T-cell (primary cell): ENCODE results near the gene SNRPA1. TPM values are rescaled to one million over a fixed set of nuclear protein-coding genes. Genes with fewer than 3 reads are reported as not detected.
A peak's percentile ranks its signal among the peaks of the same experiment; 100 is the strongest.

Experiments used
- ATAC-seq, 4 experiments: fragments of 200-7000 bp in 3 of 4; fragments of 150-1000 bp in 1 of 4; cut with Tn5 transposase; replicated peaks in 1 of 4; 1 replicate in 3 of 4; 2 replicates in 1 of 4; pipeline ENCODE4 v1.10.0; 2021; ENCODE audit warnings: moderate library complexity in 3 of 4, mild to moderate bottlenecking in 2 of 4, moderate number of reproducible peaks in 1 of 4
- CTCF ChIA-PET, 2 donors: fragments of 300-600 bp; sonication (Branson Sonifier 250); formaldehyde crosslinking; loops; one replicate each; lab custom pipeline; 2022; ENCODE audit warnings: antibody characterized with exemption in 2 of 2; lab: Charles Lee
- POLR2A ChIA-PET, 2 donors: fragments of 300-600 bp; sonication (Branson Sonifier 250); formaldehyde crosslinking; loops; one replicate each; lab custom pipeline; 2022; ENCODE audit warnings: antibody characterized with exemption in 2 of 2; lab: Charles Lee
- DNase-seq, 35 experiments: peaks; one replicate each; pipeline versions ENCODE4 v3.0.0 to v3.0.0-alpha.2; 2013 to 2023
- H3K27ac ChIP-seq: one replicate; pipeline ENCODE4 v1.5.1; 2013; ENCODE audit warnings: low read length
- H3K27me3 ChIP-seq, 2 experiments: replicated peaks in 1 of 2; 1 replicate in 1 of 2; 2 replicates in 1 of 2; pipeline versions ENCODE4 v1.6.1 to v1.7.0; 2013; ENCODE audit warnings: low read length in 1 of 2, mixed read lengths in 1 of 2; ENCODE audit not compliant: control insufficient read depth in 2 of 2, insufficient read depth in 2 of 2; ENCODE audit errors: extremely low read depth in 1 of 2
- H3K36me3 ChIP-seq, 2 donors: 1 replicate in 1 of 2; 2 replicates in 1 of 2; pipeline versions ENCODE4 v1.6.1 to v1.7.0; 2013; ENCODE audit warnings: low read length in 1 of 2; ENCODE audit not compliant: control insufficient read depth in 2 of 2, insufficient read depth in 1 of 2; ENCODE audit errors: extremely low read depth in 1 of 2
- H3K4me1 ChIP-seq, 2 experiments: 1 replicate in 1 of 2; 2 replicates in 1 of 2; pipeline versions ENCODE4 v1.6.1 to v1.7.0; 2013; ENCODE audit warnings: low read length in 2 of 2, mixed read lengths in 1 of 2; ENCODE audit not compliant: insufficient read depth in 2 of 2, control insufficient read depth in 1 of 2; ENCODE audit errors: extremely low read depth in 1 of 2
- H3K4me3 ChIP-seq, 2 donors: 1 replicate in 1 of 2; 2 replicates in 1 of 2; pipeline versions ENCODE4 v1.5.1 to v1.7.0; 2013; ENCODE audit warnings: mild to moderate bottlenecking in 2 of 2, low read length in 1 of 2, moderate library complexity in 1 of 2; ENCODE audit not compliant: control insufficient read depth in 1 of 2; ENCODE audit errors: extremely low read depth in 1 of 2
- H3K9me3 ChIP-seq: 2 replicates; pipeline ENCODE4 v1.7.0; 2013
- H3K27ac Mint-ChIP-seq, 2 donors: one replicate each; pipeline ENCODE4 v1.8.0; 2020 to 2021; ENCODE audit warnings: mild to moderate bottlenecking in 2 of 2, mixed read lengths in 2 of 2
- H3K27me3 Mint-ChIP-seq, 2 donors: one replicate each; pipeline ENCODE4 v1.8.0; 2021 to 2022; ENCODE audit warnings: mixed read lengths in 2 of 2
- H3K36me3 Mint-ChIP-seq: one replicate; pipeline ENCODE4 v1.8.0; 2021; ENCODE audit warnings: mixed read lengths
- H3K4me1 Mint-ChIP-seq, 3 donors: one replicate each; pipeline ENCODE4 v1.8.0; 2020 to 2022; ENCODE audit warnings: mixed read lengths in 3 of 3, mild to moderate bottlenecking in 1 of 3
- H3K4me3 Mint-ChIP-seq, 3 donors: one replicate each; pipeline ENCODE4 v1.8.0; 2020 to 2022; ENCODE audit warnings: mild to moderate bottlenecking in 3 of 3, mixed read lengths in 3 of 3, moderate library complexity in 3 of 3
- H3K9me3 Mint-ChIP-seq, 3 donors: one replicate each; pipeline ENCODE4 v1.8.0; 2020 to 2022; ENCODE audit warnings: mixed read lengths in 3 of 3
- WGBS: methylation state at CpG from one replicate; pipeline ENCODE4 v1.1.5; 2013; ENCODE audit warnings: missing lambda C conversion rate; ENCODE audit not compliant: insufficient coverage; 5-methylcytosine and 5-hydroxymethylcytosine counted together
- total RNA-seq, 35 experiments: library from RNA in 6 of 35; stranded (reverse) in 6 of 35; fragments of 120-200 nt in 1 of 35; gene quantifications; one replicate each; pipeline versions ENCODE4 v1.2.1 to v1.2.4 and lab custom pipeline; 2013 to 2026

The SNRPA1 gene
- total RNA-seq, 5 donors from 2014 or later (not counting 1 experiment from before 2014, with no cell fraction given), result 77.0 to 199 (median 97.0) TPM

- ChIA-PET POLR2A (no interaction called here), CTCF (interaction anchor here in 1 of 2 donors (0.9 kb wide), 1 partner anchor 11 kb away, joined by 3 read pairs; no protein-coding TSS in a partner anchor)
- Mint-ChIP-seq H3K36me3 (no peaks in the 10 kb centered on the region), H3K4me1 (peaks cover 17 to 22% (median 20%) of the 10 kb centered on the region in 3 donors), H3K27ac (no peak overlapping the region), H3K27me3 (peaks cover 0 to 14% of the 10 kb centered on the region in 2 donors), H3K4me3 (no peak overlapping the region), H3K9me3 (no peaks in the 10 kb centered on the region)
- Histone ChIP-seq H3K27ac (no peak overlapping the region), H3K4me1 (peaks cover 6 to 14% of the 10 kb centered on the region in 2 experiments), H3K27me3 (peaks cover 0 to 5% of the 10 kb centered on the region in 2 experiments), H3K9me3 (no peaks in the 10 kb centered on the region), H3K4me3 (no peak overlapping the region), H3K36me3 (no peaks in the 10 kb centered on the region)
- WGBS, result no CpG with 5 or more reads among the region's 5 CpGs
- ATAC-seq (no peak), DNase-seq (no peak)
Measured at GRCh38 chr15:101255051-101255395, 40.0 kb downstream of the SNRPA1 start.

GRCh38 chr15:101254157-101255050 is 40.6 kb downstream of the SNRPA1 start:
- no peaks in the 10 kb centered on the region for H3K9me3 Mint-ChIP-seq

GRCh38 chr15:101252836-101253235 is 42.2 kb downstream of the SNRPA1 start:
- WGBS, result 0% methylated on average over 1 of the region's 3 CpGs
- CTCF ChIA-PET, result interaction anchor here (0.7 to 1.4 kb wide), 3 partner anchors 10 to 233 kb away, joined by 3 to 8 read pairs (median 5); no protein-coding TSS in a partner anchor
- H3K27ac Mint-ChIP-seq, result peak overlapping the region in 1 of 2 donors; percentile 89
- no peak for DNase-seq
- peaks cover 30 to 36% (median 34%) of the 10 kb centered on the region in 3 donors for H3K4me1 Mint-ChIP-seq
- peaks cover 6 to 23% of the 10 kb centered on the region in 2 experiments for H3K4me1 ChIP-seq
- no peaks in the 10 kb centered on the region for H3K9me3 ChIP-seq
- H3K27ac ChIP-seq, result no peak overlapping the region
- H3K27me3 ChIP-seq, result no peaks in the 10 kb centered on the region
- no peaks in the 10 kb centered on the region for H3K36me3 ChIP-seq
- no peak for ATAC-seq
- no peaks in the 10 kb centered on the region for H3K9me3 Mint-ChIP-seq
- POLR2A ChIA-PET, result interaction anchor here in 1 of 2 donors (1.1 kb wide), 1 partner anchor 10 kb away, joined by 5 read pairs; no protein-coding TSS in a partner anchor
- H3K4me3 ChIP-seq, result peak overlapping the region; percentile 59 to 76
- H3K27me3 Mint-ChIP-seq, result peaks cover 0 to 1% of the 10 kb centered on the region in 2 donors
- H3K4me3 Mint-ChIP-seq, result peak overlapping the region; percentile 92 to 93 (median 93)
- no peaks in the 10 kb centered on the region for H3K36me3 Mint-ChIP-seq

More at GRCh38 chr15:101254157-101255050, 40.6 kb downstream of the SNRPA1 start:
- Mint-ChIP-seq H3K36me3 (no peaks in the 10 kb centered on the region), H3K27ac (no peak overlapping the region), H3K27me3 (peaks cover 0 to 10% of the 10 kb centered on the region in 2 donors), H3K4me3 (no peak overlapping the region), H3K4me1 (peaks cover 23 to 27% (median 26%) of the 10 kb centered on the region in 3 donors)
- Histone ChIP-seq H3K27ac (no peak overlapping the region), H3K36me3 (no peaks in the 10 kb centered on the region), H3K9me3 (no peaks in the 10 kb centered on the region), H3K4me3 (no peak overlapping the region), H3K4me1 (peaks cover 6 to 19% of the 10 kb centered on the region in 2 experiments), H3K27me3 (peaks cover 0 to 5% of the 10 kb centered on the region in 2 experiments)
- ATAC-seq (no peak), DNase-seq (no peak)
- 98% methylated on average over 6 of the region's 11 CpGs for WGBS
- POLR2A ChIA-PET, result no interaction called here
- CTCF ChIA-PET, result interaction anchor here in 1 of 2 donors (0.9 kb wide), 1 partner anchor 10 kb away, joined by 3 read pairs; no protein-coding TSS in a partner anchor

GRCh38 chr15:101251830-101252820 is 42.9 kb downstream of the SNRPA1 start, which contains the start of gene CHSY1:
CHSY1 (minus strand) TSS chr15:101252048; CDS start chr15:101251456, 592 bp downstream.
- peak within 1 kb of the TSS; percentile 92 to 93 (median 93) for H3K4me3 Mint-ChIP-seq
- Histone ChIP-seq H3K27me3 (no peaks in the 10 kb centered on the region), H3K36me3 (no peaks in the 10 kb centered on the region), H3K27ac (no peak within 1 kb of the TSS), H3K4me3 (peak within 1 kb of the TSS; percentile 62 to 76), H3K4me1 (peaks cover 6 to 28% of the 10 kb centered on the region in 2 experiments), H3K9me3 (no peaks in the 10 kb centered on the region)
- H3K36me3 Mint-ChIP-seq, result no peaks in the 10 kb centered on the region
- DNase-seq (peak; percentile 61 to 91 (median 75)), ATAC-seq (peak; percentile 76 to 85 (median 82))
- under 1% methylated on average over 100 of the region's 108 CpGs for WGBS
- H3K27ac Mint-ChIP-seq, result peak within 1 kb of the TSS; percentile 85 to 89
- peaks cover 0 to 1% of the 10 kb centered on the region in 2 donors for H3K27me3 Mint-ChIP-seq
- CTCF ChIA-PET, result interaction anchor here (0.7 to 1.4 kb wide), 8 partner anchors 9 to 244 kb away, joined by 3 to 8 read pairs (median 5); no protein-coding TSS in a partner anchor
- POLR2A ChIA-PET, result interaction anchor here (0.6 to 1.1 kb wide), 6 partner anchors 10 to 116 kb away, joined by 3 to 9 read pairs (median 4); no protein-coding TSS in a partner anchor
- peaks cover 34 to 43% (median 42%) of the 10 kb centered on the region in 3 donors for H3K4me1 Mint-ChIP-seq
- H3K9me3 Mint-ChIP-seq, result no peaks in the 10 kb centered on the region

GRCh38 chr15:101250873-101251829 is 43.9 kb downstream of the SNRPA1 start:
- ATAC-seq (peak; percentile 67 to 73 (median 72)), DNase-seq (peak in 12 of 35 experiments; percentile 6 to 54 (median 18))
- H3K27me3 Mint-ChIP-seq, result peaks cover 0 to 1% of the 10 kb centered on the region in 2 donors
- no peaks in the 10 kb centered on the region for H3K27me3 ChIP-seq
- no peaks in the 10 kb centered on the region for H3K9me3 ChIP-seq
- H3K27ac Mint-ChIP-seq, result peak overlapping the region; percentile 47 to 68
- H3K4me1 ChIP-seq, result peaks cover 6 to 30% of the 10 kb centered on the region in 2 experiments
- CTCF ChIA-PET, result interaction anchor here (0.7 to 1.4 kb wide), 7 partner anchors 8 to 243 kb away, joined by 3 to 8 read pairs (median 5); no protein-coding TSS in a partner anchor
- H3K36me3 Mint-ChIP-seq, result no peaks in the 10 kb centered on the region
- H3K4me3 ChIP-seq, result peak overlapping the region; percentile 62 to 76
- H3K9me3 Mint-ChIP-seq, result no peaks in the 10 kb centered on the region
- H3K36me3 ChIP-seq, result no peaks in the 10 kb centered on the region
- H3K4me3 Mint-ChIP-seq, result peak overlapping the region; percentile 86 to 93 (median 88)
- H3K4me1 Mint-ChIP-seq, result peaks cover 43 to 51% (median 51%) of the 10 kb centered on the region in 3 donors
- POLR2A ChIA-PET, result interaction anchor here (0.7 to 0.8 kb wide), 2 partner anchors 69 to 115 kb away, joined by 6 to 9 read pairs; no protein-coding TSS in a partner anchor
- H3K27ac ChIP-seq, result no peak overlapping the region
- WGBS, result 1% methylated on average over 146 of the region's 150 CpGs
